ENCODE data around the gene HOXD4. TPM values are rescaled to one million over a fixed set of nuclear protein-coding genes. Genes with fewer than 3 reads are reported as not detected.

HOXD4 gene
- total RNA-seq, 1 donor from 2014 or later, result 12.4 TPM

DNA sequence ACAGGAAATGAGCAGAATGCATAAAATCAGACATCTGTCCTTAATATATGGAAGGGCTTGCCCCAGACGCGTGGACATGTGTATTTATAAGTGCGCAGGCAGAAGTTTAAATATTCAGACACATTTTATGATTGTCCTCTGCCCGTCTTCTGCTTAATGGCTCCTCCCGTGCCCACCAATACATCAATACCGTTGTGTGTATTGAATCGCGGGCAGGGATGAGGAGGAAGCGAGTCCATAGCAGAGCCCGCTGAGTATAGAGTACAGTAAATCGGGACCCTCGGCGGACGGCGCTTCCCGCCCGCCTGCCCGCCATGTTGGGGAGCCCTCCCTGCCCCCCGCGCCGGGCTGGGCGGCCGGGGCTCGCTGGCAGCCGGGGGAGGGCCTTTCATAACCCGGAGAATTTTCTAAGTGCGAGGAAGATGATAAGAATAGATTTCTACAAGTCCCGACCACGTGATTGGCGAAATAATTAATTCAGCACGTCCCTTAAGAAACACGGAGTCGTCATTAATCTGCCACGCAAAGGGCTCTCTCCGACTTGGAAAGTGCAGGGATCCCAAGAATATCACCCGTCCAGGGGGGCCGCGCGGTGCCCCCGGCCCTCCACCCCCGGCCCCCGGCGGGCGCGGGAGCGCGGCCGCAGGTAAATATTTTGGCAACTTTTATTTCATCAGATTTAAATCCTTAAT is 5.6 kb downstream of the HOXD4 start, which contains the start of gene HOXD3:
TSS of gene HOXD3 (plus strand) at position 501 of the 692 bp plus-strand sequence. CDS start 11,808 bp downstream, outside the sequence.
- no peak for DNase-seq (ENCODE audit: extremely low read depth, low read depth, low spot score)

DNA sequence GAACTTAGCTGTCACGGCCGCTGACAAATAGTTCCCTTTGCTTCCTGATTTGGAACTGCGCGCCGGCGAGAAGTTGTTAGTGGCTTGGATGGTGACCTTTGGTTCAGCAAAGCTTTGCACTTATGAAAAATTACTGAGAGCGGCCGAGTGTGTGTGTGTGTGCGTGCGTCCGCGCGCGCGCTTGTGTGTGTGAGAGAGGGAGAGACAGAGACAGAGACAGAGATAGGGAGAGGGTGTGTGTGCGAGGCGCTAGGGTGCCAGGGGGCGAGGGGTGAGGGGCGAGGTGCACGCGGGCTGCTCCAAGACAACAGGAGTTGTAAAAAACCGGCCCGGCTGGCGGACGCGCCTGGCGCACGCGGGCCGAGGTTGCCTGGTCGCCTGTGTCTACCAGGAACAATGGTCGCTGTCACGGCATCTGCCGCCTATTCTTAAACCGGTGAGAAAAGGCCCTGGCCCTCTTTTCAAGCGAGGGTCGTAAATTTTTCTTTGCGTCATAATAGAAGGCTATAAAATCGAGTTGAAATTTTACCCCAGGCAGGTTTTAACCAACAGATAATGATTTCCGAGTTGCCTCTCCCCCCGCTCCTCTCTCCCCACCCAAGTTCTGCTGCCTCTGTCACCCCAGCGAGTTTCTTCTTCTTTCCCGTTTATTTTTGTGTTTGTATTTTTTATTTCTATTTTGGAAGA is 6.3 kb downstream of the HOXD4 start:
- DNase-seq (ENCODE audit: extremely low read depth, low read depth, low spot score), result no peak

DNA sequence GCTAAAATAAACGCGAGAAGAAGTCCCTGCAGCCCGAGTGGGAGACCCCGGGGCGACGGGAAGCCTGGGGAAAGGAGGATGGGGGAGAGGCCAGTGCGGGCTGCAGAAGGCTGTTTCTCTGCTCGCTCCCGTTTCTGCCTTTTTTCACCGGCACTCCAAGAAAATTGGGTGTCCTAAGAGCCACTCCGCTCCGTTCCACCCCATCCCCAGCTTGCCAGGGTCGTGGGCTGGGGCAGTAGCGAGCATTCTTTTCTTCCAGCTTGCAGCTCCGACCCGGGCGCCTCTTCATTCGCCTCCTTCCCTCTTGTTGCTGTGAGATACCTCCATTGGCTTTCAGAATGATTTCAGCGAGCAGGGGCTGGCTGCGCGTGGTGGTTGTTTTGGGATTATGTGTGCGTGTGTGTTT is 6.8 kb downstream of the HOXD4 start:
- no peak for DNase-seq (ENCODE audit: extremely low read depth, low read depth, low spot score)

DNA sequence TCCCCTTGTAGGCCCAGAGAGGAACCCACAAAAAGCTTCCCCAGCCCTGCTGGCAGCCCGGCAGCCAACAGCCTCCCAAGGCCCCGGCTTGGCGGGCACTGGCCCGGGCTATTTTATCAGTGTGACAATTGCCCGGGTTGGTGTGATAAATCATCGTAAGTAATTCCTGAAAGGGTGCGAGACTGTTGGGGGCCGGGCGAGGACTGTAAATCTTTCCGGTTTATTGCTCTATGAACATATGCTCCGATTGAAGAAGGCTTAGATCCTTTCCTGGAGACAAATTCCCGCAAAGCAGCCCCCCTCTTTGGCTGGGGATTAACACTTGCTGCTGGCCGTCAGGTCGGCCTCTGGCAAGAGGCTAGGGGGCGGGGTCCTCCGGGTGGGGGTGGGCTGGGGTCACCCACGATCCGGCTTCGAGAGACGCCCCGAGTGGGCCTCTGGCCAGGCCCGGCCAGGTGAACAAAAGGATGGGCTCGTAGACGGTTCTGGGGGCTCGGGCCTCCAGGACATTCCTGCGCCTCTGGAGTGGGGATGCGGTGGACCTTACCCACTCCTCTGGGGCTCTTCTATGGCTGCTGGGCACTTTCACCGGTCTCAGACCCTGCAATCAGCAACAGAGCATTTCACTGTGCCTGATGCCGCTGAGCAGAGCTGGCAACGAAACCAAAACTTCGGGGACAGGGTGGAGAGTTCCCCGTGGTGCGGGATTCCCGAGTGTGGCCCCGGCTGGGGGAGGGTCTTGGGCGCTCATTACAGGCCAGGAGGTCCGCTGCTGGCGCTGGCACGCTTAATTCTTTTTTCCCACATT is 7.7 kb downstream of the HOXD4 start:
- no peak for DNase-seq (ENCODE audit: extremely low read depth, low read depth, low spot score)

DNA sequence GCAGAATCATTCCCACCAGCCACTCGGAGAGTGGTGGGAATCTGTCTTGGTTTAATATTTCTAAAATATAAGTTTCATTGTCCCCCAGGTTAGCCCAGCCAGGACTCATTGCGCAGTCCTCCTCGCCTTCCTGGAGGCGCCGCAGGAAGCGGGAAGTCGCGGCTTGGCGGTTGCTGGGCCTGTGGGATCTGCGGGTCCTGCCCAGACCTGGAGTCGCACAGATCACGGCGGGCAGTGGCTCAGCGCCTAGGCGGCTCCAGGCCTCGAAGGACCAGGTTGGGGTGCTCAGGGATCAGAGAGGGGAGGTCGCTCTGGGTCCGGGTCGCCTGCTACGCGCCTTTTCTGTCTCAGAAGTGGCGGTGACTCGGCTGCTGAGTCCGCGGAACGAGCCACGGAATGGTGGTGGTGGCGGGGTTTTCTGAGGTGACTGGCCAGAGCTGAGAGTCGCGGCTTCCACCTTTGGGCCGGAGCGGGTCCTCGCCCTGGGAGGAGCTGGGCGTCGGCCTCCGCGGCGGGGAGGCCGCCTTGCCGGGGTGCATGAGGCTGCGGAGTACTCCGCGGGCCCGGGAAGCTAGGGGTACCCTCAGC is 8.4 kb downstream of the HOXD4 start:
- no peak for DNase-seq (ENCODE audit: extremely low read depth, low read depth, low spot score)

DNA sequence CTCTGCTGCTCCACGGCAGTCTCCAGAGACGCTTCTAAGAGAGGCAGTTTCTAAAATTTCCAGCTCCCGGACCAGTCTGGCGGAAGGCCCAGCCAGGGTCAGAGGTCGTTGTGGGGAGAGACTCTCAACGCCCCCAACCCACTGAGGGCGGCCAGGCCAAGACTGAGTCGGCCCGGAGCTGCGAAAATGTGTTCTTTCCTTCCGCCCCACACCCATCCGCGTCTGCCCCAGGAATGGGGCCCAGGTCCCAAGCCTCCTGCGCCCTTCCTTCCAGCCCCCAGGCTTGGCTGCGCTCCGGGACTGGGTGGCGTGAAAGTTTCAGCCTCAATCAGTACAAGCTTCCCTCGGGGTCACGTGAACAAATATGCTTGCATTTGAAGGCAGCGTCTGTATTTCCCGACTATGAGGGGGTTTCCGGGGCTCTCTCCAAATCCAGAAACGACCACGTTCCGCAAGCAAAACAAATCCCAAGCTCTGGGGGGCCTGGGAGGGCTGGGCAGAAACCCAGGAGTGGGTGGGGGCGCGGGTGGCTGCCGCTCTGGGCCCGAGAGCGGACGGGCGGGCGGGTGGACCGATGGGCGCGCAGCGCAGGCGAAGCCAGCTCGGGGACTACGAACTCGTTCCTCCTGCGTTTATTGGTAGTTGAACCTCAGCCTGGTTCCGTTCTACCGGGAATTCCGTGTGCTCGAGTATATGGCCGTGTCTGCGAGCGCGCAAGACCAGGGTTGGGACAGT is 9.1 kb downstream of the HOXD4 start:
- DNase-seq (ENCODE audit: extremely low read depth, low read depth, low spot score), result no peak

DNA sequence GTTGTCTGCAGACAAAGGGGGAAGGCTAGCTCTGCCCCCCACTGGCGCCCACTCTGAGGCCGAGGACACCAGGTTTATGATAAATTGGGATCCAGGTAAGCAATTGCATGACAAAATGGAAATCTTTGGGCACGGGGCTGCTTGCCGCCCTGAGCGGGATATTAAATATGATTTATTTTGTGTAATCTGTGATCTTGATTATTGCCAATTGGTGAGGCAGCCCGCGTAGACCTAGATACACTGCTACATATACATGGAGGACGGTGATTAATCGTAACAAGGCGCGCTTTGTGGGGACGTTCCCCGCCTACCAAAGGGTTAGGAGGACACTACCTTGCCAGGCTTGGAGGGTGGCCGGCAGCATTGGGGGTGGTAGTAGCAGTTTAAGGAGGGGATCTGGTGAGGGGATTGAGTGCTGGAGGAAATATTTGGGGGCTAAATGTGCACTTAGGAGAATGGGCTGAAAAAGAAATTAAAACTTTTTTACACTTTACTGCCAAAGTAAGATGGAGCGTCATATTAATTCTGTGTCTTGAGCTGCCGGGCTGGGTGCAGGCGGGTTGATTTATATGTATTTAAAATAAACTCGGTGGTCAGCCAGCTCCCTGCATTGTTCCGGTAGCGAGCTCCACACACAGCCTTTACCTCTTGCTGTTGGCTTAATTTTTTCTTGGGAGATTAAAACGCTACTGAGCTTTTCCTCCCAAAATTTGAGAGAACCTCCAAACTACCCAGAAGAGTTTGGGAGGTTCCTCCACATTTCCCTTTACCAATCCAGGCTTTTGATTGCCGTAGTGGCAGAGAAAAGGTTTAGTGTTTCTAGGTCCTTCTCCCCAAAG is 9.9 kb downstream of the HOXD4 start:
- no peak for DNase-seq (ENCODE audit: extremely low read depth, low read depth, low spot score)

DNA sequence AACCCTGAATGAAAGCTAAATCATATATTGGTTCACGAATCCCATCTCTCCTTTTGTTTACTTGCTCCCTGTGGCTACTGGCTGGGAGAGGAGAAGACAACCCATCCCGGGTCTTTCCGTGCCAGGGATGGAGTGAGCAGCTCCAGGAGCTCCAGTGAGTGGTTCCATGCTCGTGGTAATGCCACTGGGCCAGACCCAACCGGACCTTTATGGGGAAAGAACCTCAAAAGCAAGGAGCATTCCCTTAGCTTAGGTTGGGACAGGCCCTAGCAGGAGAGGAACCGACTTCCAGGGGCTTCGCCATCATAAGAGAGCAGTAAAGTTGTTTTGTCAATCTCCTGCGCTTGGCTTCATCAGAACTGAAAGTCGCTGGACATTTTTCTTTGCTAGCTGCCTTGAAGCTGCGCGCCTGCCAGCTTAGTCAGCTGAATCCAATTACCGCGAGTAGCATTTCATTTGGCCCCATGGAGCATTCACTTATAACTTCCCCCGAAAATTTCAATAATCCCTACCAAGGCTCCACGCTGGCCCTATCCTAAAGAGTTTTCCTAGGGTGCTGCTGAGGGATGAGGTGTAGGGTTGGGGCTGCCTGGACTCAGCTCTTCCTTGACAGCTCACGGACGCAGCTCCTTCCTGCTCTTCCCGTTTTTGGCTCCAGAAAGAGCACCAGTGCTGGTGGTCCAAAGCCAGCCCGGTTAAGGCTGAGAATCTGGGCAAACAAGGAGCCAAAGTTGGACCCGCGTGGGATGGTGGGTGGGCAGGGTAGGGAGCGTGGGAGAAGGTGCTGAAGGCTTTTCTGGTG is 10.7 kb downstream of the HOXD4 start:
- no peak for DNase-seq (ENCODE audit: extremely low read depth, low read depth, low spot score)

DNA sequence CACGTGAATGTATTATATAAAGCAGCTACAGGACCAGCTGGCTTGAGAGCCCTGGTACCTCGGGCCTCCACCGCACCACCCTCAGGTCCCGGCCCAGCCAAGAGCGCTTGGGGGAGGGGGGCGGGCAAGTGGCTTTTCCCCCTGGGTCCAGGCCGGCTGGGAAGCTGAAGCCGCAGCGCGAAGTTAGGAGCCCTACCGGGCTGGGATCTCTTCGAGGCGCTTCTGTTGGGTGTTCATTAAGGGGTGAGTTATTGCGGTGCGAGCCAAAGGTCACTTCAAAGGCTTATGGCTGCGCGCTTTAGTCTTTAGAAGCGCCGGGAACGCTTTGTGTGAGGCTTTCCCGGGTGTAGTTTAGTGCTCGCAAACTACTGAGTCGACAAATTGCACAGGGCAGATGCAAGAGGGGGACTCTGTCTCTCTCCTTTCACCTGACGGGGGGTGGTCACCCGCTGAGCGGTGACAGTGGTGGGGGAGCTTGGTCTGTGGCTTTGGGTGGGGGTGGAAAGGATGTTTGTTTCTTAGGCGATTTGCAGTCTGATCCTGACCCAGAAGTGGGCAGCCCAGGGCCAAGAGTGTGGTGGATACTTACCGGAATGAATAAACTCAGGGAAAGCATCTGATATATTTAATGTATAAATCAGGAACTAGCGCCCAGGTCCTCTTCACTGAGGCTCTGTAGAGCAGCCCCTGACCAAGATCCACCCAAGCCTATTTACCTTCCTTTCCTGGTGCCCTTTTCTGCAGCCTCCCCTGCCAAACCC is 11.7 kb downstream of the HOXD4 start:
- no peak for DNase-seq (ENCODE audit: extremely low read depth, low read depth, low spot score)

DNA sequence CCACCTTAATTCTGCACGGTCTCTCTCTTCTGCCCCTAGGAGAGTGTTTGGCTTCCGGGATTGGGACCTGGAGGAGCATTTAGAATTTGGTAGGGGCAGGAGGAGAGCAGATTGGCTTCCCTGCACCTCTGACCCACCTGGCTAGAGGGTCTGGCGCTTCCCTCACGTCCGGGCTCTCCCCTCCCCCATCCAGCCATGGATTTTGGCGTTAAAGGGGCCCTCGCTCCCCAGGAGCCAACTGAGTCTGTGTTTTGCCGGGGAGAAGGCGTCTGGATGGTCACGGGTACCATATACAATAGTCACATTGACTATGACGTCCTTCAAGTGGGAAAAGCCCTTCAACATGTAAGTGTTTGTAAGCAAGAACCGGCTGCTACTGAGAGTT is 12.3 kb downstream of the HOXD4 start:
- DNase-seq (ENCODE audit: extremely low read depth, low read depth, low spot score), result no peak

DNA sequence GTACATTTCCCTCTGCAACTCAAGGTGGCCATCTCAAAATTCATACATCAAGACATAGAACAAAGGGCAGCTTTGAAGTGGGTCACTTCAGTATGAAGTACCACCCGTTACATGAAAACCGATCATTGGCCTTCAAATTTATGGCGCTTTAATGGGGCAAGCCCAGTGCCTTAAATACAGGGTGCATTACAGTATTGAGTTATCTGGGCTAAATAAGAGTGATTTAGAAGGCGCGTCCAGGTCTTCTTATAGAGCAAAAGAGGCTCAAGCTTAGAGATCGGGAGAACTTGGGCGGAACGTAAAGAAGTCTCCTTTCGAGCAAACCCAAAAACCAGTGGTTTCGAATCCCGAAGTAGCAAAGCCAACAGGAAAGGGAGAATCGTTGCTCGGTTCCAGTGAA is 12.9 kb downstream of the HOXD4 start:
- DNase-seq (ENCODE audit: extremely low read depth, low read depth, low spot score), result no peak

DNA sequence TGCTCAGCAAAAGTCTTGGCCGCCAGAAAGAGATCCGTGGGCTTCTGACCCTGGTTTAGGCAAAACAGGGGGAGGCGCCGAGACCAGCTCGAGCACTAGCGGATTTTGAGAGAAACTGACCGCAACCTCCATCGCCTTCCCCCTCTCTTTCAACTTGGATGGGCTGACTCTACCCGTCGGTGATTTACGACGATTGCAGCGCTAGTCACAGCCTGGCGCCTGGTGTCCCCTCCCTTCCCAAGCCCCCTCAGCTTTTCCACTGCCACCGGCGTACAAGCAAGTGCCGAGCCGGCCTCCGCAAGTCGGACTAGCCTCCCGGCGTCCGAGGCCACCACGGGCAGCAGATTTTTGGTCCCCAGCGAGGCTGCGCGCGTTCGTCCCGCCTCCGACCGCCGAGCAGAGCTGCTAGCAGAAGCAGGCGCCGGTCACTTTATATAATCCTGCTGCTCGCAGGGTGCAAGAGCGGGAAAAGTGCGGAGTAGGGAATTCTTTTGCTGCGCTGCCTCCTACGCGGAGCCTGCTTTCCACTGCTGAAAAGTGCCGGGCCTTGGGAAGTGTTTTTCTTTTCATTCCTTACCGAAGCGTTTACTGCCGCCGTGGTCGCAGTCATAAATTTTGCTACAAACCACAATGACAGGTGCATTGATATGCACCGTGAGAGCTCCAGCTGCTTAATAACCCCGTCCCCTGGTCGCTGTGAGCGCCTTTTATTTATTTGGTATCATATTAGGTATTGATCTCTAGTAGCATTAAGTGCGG is 13.4 kb downstream of the HOXD4 start:
- DNase-seq (ENCODE audit: extremely low read depth, low read depth, low spot score), result no peak

DNA sequence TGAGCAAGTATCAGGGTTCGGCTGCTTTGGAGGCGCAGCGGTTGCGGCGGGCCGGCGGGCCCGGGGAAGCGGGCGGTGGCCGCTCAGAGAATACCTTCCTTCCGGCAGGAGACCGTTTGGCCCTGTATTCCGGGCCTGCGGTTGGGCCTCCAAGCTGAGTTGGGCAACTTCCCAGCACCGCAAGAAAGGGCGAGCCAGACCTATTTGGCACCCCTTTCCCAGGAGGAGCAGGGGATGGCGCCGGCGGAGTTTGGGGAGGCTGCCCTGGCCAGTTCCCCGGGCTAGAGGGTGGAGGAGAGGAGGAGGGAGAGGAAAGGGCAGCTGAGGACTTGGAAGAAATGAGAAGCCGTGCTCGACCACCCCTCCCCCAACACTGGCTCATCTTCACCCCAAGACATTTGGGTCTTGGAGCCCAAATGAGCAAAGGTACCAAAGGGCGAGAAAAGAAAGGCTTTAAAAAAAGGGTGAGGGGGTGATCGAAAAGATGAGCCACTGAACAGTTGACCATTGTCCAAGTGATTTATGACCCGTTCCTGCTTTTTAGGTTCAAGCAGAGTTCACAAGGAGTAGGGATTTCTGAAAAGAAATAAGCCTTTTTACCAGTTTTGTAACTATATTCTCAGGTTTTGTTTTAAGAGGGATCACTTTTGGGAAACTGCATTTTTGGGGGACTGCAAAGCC is 14.2 kb downstream of the HOXD4 start:
- no peak for DNase-seq (ENCODE audit: extremely low read depth, low read depth, low spot score)

DNA sequence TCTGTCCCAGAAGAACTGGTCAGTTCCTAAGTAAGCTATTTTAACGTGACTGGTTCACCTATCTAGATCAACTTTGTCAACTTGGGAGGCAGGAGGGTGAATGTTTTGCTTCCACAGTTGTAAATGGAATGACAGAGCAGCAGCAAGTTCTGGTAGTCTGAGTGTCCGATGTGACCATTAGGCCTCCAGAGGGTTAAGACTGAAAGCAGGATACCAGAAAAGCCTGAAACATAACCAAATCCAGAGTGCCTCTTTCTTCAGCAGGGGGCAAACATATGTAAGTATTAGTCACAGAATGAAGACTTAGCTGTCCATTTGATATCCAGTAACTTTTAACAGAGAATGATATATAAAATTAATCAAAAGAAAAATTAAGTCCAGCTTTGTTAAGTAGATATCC is 14.9 kb downstream of the HOXD4 start:
- DNase-seq (ENCODE audit: extremely low read depth, low read depth, low spot score), result no peak

DNA sequence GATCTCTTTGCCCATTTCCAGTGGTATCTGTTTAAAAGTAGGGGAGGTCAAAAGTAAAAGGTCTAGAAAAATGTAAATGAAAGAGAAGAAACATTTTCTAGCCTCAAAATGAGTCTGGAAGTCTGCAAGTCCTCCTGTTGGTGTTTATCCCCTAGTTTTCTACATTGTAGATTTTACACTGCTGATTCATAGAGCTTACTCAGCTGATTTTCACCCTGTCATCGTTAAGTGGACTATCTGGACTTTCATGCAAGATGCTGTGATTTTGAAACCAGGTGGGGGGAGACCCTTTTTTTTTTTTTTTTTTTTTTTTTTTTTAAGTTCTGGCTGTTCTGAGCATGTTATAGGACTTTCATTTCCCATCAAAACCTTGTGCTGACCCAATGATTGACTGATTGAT is 16.0 kb downstream of the HOXD4 start:
- DNase-seq (ENCODE audit: extremely low read depth, low read depth, low spot score), result no peak

DNA sequence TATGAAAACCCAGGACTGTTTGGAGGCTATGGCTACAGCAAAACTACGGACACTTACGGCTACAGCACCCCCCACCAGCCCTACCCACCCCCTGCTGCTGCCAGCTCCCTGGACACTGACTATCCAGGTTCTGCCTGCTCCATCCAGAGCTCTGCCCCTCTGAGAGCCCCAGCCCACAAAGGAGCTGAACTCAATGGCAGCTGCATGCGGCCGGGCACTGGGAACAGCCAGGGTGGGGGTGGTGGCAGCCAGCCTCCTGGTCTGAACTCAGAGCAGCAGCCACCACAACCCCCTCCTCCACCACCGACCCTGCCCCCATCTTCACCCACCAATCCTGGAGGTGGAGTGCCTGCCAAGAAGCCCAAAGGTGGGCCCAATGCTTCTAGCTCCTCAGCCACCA is 17.8 kb downstream of the HOXD4 start:
- no peak for DNase-seq (ENCODE audit: extremely low read depth, low read depth, low spot score)

DNA sequence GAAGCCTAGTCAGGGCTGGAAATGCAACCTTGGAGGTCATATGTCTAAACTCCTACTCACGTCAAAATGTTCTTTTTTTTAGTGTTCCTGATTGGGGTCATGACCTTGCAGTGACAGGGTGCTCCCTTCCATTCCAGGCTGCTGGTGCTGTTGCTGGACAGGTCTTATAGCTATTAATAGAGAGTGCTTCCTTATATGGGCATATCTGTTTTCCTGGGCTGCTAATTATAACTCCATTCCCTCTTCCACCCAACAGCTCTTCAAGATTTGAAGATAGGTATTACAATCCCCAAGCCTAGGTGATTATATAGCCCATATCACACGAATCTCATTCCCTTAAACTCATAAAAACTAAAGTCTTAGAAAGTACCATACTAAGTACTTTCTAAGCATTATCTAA is 18.4 kb downstream of the HOXD4 start:
- no peak for DNase-seq (ENCODE audit: extremely low read depth, low read depth, low spot score)

Measured in glomerular endothelial cell (primary cell).